PC-3 (cell line): ENCODE data around the gene INTS4. TPM values are rescaled to one million over a fixed set of nuclear protein-coding genes. Genes with fewer than 3 reads are reported as not detected.

Experiments used
- ATAC-seq: fragments of 200-7000 bp; cut with Tn5 transposase; 2 replicates; pipeline ENCODE4 v1.9.1; 2020; ENCODE audit warnings: mild to moderate bottlenecking, moderate library complexity
- BruUV-seq: library from RNA; stranded (reverse); fragments of 400-500 nt; replicated peaks from 2 replicates; lab custom pipeline; 2021; lab: Mats Ljungman, UMichigan
- CTCF ChIA-PET: fragments of 300-600 bp; sonication (Branson Sonifier 250); formaldehyde crosslinking; loops from one replicate; lab custom pipeline; 2022; ENCODE audit warnings: antibody characterized with exemption; lab: Charles Lee
- POLR2A ChIA-PET: fragments of 300-600 bp; sonication (Branson Sonifier 250); formaldehyde crosslinking; loops from one replicate; lab custom pipeline; 2022; ENCODE audit warnings: antibody characterized with exemption; ENCODE audit not compliant: unreplicated experiment; lab: Charles Lee
- DNase-seq: peaks from one replicate; pipeline ENCODE4 v3.0.0-alpha.2; 2015
- H2AFZ ChIP-seq: fragments of 300-600 bp; sonication (generic); 2 replicates; pipeline ENCODE4 v1.6.0; 2016; ENCODE audit warnings: antibody characterized with exemption, low read length
- H3F3A ChIP-seq: fragments of 300-600 bp; sonication (generic); one replicate; pipeline ENCODE4 v1.6.0; 2017; ENCODE audit warnings: antibody characterized with exemption, low read length, control low read depth, mild to moderate bottlenecking; ENCODE audit not compliant: unreplicated experiment
- H3K27ac ChIP-seq: fragments of 300-600 bp; sonication (generic); 2 replicates; pipeline ENCODE4 v1.5.1; 2016; ENCODE audit warnings: mild to moderate bottlenecking, low read length
- H3K27me3 ChIP-seq: fragments of 300-600 bp; sonication (generic); 2 replicates; pipeline ENCODE4 v1.6.1; 2016; ENCODE audit warnings: low read length, mixed read lengths
- H3K36me3 ChIP-seq: fragments of 300-600 bp; sonication (generic); 2 replicates; pipeline ENCODE4 v1.6.1; 2016; ENCODE audit warnings: low read depth, mixed run types, low read length, mixed read lengths
- H3K4me1 ChIP-seq: fragments of 300-600 bp; sonication (generic); 2 replicates; pipeline ENCODE4 v1.5.1; 2016; ENCODE audit warnings: low read length; ENCODE audit not compliant: insufficient read depth
- H3K4me2 ChIP-seq: fragments of 300-600 bp; sonication (generic); 2 replicates; pipeline ENCODE4 v1.6.0; 2016; ENCODE audit warnings: low read length
- H3K4me3 ChIP-seq: fragments of 300-600 bp; sonication (generic); 2 replicates; pipeline ENCODE4 v1.5.1; 2016; ENCODE audit warnings: mild to moderate bottlenecking, low read length, mixed read lengths
- H3K79me2 ChIP-seq: fragments of 300-600 bp; sonication (generic); 2 replicates; pipeline ENCODE4 v1.6.1; 2017; ENCODE audit warnings: low read length, mixed read lengths
- H3K9ac ChIP-seq: fragments of 300-600 bp; sonication (generic); 2 replicates; pipeline ENCODE4 v1.6.0; 2016; ENCODE audit warnings: mild to moderate bottlenecking, low read length
- H3K9me2 ChIP-seq: fragments of 300-600 bp; sonication (generic); replicated peaks from 2 replicates; pipeline ENCODE4 v1.6.1; 2016; ENCODE audit warnings: mixed run types, low read length, mixed read lengths
- H3K9me3 ChIP-seq: fragments of 300-600 bp; sonication (generic); 2 replicates; pipeline ENCODE4 v1.6.1; 2016; ENCODE audit warnings: low read length, mixed read lengths
- H4K20me1 ChIP-seq: fragments of 300-600 bp; sonication (generic); 2 replicates; pipeline ENCODE4 v1.6.1; 2016; ENCODE audit warnings: low read length, mixed read lengths
- EZH2 ChIP-seq: fragments of 300-600 bp; sonication (generic); IDR thresholded peaks from one replicate; pipeline ENCODE4 v1.6.1; 2017; ENCODE audit warnings: antibody characterized with exemption, mild to moderate bottlenecking, low read length; ENCODE audit not compliant: unreplicated experiment
- EZH2phosphoT487 ChIP-seq: fragments of 300-600 bp; sonication (generic); IDR thresholded peaks from 2 replicates; pipeline ENCODE4 v1.6.1; 2018; ENCODE audit warnings: mild to moderate bottlenecking, antibody characterized with exemption, low read length, borderline replicate concordance
- intact Hi-C: fragments of 100-400 bp; cut with micrococcal nuclease; formaldehyde crosslinking; loops from 2 replicates; pipeline ENCODE4 v1.9.0; 2023
- total RNA-seq: library from RNA; depleted of rRNA; stranded (reverse); fragments of >200 nt; gene quantifications from 2 replicates; pipeline ENCODE4 v1.2.3, GENCODE V29; 2014
- TF ChIP-seq, protein P1 (sequence below): fragments of 300-600 bp; sonication (generic); conservative IDR thresholded peaks from 2 replicates; pipeline ENCODE4 v1.5.1; 2017; ENCODE audit warnings: antibody characterized with exemption, low read depth, mild to moderate bottlenecking, low read length

INTS4 gene
- total RNA-seq, 1 experiment from 2014 or later, result 50.8 TPM

DNA sequence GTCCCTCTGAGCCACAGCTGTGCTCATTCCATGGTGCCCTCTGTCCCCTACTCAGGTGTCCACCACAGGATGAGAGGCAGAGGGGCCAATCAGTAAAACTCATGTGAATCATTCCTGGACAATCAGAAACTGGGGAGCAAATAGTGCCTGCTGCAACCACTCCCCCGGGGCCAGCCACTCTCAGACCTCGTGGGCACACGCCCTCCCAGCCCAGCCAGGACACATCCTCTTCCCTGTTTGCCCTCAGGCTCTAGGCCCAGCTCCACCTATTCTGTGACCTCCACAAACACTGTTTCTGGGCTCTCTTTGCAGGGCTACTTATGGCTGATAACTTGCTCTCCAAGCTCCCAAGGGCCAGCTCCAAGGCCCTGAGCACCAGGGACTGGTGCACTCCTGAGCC lies 42.6 kb upstream of the INTS4 start:
- no peaks in the 10 kb centered on the region for H3K36me3 ChIP-seq
- no peak overlapping the region; the same call in 1 of the 2 replicates for H3K4me2 ChIP-seq
- ATAC-seq (peak; percentile 51), DNase-seq (peak; percentile 52)
- no TSS peak for BruUV-seq
- TF ChIP-seq, protein P1, sequence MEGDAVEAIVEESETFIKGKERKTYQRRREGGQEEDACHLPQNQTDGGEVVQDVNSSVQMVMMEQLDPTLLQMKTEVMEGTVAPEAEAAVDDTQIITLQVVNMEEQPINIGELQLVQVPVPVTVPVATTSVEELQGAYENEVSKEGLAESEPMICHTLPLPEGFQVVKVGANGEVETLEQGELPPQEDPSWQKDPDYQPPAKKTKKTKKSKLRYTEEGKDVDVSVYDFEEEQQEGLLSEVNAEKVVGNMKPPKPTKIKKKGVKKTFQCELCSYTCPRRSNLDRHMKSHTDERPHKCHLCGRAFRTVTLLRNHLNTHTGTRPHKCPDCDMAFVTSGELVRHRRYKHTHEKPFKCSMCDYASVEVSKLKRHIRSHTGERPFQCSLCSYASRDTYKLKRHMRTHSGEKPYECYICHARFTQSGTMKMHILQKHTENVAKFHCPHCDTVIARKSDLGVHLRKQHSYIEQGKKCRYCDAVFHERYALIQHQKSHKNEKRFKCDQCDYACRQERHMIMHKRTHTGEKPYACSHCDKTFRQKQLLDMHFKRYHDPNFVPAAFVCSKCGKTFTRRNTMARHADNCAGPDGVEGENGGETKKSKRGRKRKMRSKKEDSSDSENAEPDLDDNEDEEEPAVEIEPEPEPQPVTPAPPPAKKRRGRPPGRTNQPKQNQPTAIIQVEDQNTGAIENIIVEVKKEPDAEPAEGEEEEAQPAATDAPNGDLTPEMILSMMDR, result no peak
- TF ChIP-seq EZH2 (no peak), EZH2phosphoT487 (no peak)
- intact Hi-C loops, result no loop called here
- H3K79me2 ChIP-seq, result no peaks in the 10 kb centered on the region
- H3K9me3 ChIP-seq, result no peaks in the 10 kb centered on the region
- ChIA-PET CTCF (interaction anchor here (0.7 kb wide), 1 partner anchor 75 kb away, joined by 5 read pairs; no protein-coding TSS in a partner anchor), POLR2A (no interaction called here)
- no peaks in the 10 kb centered on the region for H3F3A ChIP-seq
- no peak overlapping the region for H3K9ac ChIP-seq
- H3K9me2 ChIP-seq, result no peaks in the 10 kb centered on the region
- no peak overlapping the region for H3K4me3 ChIP-seq
- H2AFZ ChIP-seq, result 0 out of 2 replicates have a peak overlapping the region, but pooled peaks have one; percentile 17
- no peaks in the 10 kb centered on the region for H3K27me3 ChIP-seq
- H3K27ac ChIP-seq, result no peak overlapping the region
- H3K4me1 ChIP-seq, result peaks cover 29% of the 10 kb centered on the region
- H4K20me1 ChIP-seq, result no peaks in the 10 kb centered on the region

DNA sequence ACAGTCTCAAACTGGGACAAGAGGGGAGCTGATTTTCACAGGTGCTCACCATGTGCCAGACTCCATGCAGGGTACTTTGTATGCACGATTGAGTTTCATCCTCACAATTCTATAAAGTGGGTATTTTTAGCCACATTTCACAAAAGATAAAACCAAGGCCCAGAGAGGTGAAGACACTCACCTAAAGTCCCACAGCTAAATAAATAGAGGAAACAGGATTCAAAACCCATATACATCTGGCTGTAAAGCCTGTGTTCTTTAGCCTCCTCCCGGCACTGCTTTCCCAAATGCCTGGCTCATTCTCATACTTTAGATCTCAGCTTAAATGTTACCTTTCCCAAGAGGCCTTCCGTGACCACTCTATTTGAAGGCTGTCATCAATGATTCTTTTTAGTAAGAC lies 41.8 kb upstream of the INTS4 start:
- H3K9me3 ChIP-seq, result no peaks in the 10 kb centered on the region
- H3K79me2 ChIP-seq, result no peaks in the 10 kb centered on the region
- TF ChIP-seq, protein P1, result no peak
- TF ChIP-seq EZH2, result no peak
- TF ChIP-seq EZH2phosphoT487, result no peak
- no TSS peak for BruUV-seq
- no peak overlapping the region for H3K27ac ChIP-seq
- H3K4me3 ChIP-seq, result no peak overlapping the region
- H4K20me1 ChIP-seq, result no peaks in the 10 kb centered on the region
- H3K27me3 ChIP-seq, result no peaks in the 10 kb centered on the region
- H3K36me3 ChIP-seq, result no peaks in the 10 kb centered on the region
- ATAC-seq, result no peak
- CTCF ChIA-PET, result no interaction called here
- DNase-seq, result no peak
- H3F3A ChIP-seq, result no peaks in the 10 kb centered on the region
- intact Hi-C loops, result no loop called here
- peaks cover 29% of the 10 kb centered on the region for H3K4me1 ChIP-seq
- POLR2A ChIA-PET, result no interaction called here
- H3K4me2 ChIP-seq, result no peak overlapping the region
- H2AFZ ChIP-seq, result no peak overlapping the region
- H3K9me2 ChIP-seq, result no peaks in the 10 kb centered on the region
- no peak overlapping the region for H3K9ac ChIP-seq

DNA sequence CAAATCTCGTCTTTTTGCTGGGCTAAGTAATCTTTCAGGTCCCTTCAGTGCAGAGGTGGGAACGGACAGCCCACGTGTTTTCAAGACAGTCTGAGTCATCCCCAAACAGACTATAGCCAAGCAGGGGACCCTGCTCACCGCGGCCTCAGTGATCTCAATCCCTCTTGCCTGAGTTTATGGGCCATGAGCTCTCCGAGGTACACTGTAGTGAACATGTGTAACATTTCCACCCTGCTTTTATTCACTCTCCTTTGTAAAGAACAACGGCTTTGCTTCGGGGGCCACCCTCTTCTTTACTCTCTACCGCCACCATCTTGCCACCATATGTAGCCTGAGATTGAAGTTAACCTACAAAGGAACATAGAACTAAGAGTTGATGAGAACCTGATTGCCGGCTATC lies 40.2 kb upstream of the INTS4 start:
- no peak overlapping the region for H2AFZ ChIP-seq
- DNase-seq, result no peak
- no peak for ATAC-seq
- H3K27ac ChIP-seq, result no peak overlapping the region
- no peaks in the 10 kb centered on the region for H3F3A ChIP-seq
- no peaks in the 10 kb centered on the region for H3K9me2 ChIP-seq
- TF ChIP-seq EZH2, result no peak
- TF ChIP-seq, protein P1, result 0 out of 2 replicates have a peak, but pooled peaks have one; percentile 8
- H3K27me3 ChIP-seq, result no peaks in the 10 kb centered on the region
- no peaks in the 10 kb centered on the region for H3K79me2 ChIP-seq
- intact Hi-C loops, result no loop called here
- no peaks in the 10 kb centered on the region for H3K9me3 ChIP-seq
- CTCF ChIA-PET, result no interaction called here
- peaks cover 24% of the 10 kb centered on the region for H3K4me1 ChIP-seq
- no TSS peak for BruUV-seq
- H3K9ac ChIP-seq, result no peak overlapping the region
- H3K4me3 ChIP-seq, result no peak overlapping the region
- no peak overlapping the region for H3K4me2 ChIP-seq
- H4K20me1 ChIP-seq, result no peaks in the 10 kb centered on the region
- H3K36me3 ChIP-seq, result no peaks in the 10 kb centered on the region
- POLR2A ChIA-PET, result no interaction called here
